ENCODE results near the gene PMEPA1.

GRCh38 chr20:57630061-57630460 is 79.8 kb downstream of the PMEPA1 start:
- TF ChIP-seq CTCF (IDR thresholded peaks at IDR 0.05) (no peak), POLR2A (IDR thresholded peaks at IDR 0.05) (no peak)
